ENCODE measurements around the gene ASAP2.

ASAP2 gene

DNA sequence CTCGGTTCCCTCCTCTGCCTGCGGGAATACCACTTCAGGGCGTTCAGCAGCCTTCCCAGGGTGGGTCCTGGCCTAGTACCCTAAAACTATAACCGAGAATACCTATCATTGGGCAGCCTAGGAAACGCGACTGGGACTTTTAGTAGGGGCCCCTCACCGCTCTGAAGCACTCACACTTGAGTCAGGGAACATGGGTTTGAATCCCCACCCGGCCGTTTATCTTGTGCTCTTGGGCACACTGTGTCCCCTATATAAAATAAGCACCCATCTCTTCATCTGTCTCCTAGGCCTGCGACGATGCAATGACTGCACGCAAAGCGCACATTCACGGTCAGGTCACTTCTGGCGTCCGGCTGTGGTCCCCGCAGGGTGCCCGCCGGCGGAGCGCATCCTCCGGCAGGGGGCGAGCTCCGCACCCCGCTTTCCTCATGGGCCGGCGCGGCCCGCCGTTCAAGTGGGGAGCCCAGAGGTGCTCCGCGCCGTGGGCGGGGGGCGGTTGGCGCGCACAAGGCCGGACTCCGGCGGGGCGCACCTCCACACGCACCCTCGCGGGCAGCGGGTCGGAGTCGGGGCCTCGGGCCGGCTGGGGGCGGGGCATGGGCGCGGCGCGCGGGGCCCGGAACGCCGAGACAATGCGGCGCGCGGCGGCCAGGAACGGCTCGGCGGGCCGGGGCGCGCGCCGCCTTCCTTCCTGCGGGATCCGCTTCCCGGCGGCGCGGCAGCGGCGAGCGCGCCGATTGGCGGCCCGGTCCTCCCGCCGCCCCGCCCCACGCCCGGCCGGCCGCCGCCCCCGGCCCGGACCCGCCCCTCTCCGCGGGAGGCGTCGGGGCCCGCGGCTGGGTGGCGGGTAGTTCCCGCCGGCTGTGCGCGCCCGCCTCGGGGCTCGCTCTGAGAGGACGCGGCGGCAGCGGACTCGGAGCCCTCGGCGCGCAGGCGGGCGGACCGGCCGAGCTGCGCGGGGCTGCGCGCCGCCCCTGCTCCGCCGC lies at the start of gene ASAP2:
TSS of gene ASAP2 (plus strand) at position 850 of the 986 bp plus-strand sequence. CDS start 293 bp downstream, outside the sequence.
- DNase-seq, result peak; percentile 24

DNA sequence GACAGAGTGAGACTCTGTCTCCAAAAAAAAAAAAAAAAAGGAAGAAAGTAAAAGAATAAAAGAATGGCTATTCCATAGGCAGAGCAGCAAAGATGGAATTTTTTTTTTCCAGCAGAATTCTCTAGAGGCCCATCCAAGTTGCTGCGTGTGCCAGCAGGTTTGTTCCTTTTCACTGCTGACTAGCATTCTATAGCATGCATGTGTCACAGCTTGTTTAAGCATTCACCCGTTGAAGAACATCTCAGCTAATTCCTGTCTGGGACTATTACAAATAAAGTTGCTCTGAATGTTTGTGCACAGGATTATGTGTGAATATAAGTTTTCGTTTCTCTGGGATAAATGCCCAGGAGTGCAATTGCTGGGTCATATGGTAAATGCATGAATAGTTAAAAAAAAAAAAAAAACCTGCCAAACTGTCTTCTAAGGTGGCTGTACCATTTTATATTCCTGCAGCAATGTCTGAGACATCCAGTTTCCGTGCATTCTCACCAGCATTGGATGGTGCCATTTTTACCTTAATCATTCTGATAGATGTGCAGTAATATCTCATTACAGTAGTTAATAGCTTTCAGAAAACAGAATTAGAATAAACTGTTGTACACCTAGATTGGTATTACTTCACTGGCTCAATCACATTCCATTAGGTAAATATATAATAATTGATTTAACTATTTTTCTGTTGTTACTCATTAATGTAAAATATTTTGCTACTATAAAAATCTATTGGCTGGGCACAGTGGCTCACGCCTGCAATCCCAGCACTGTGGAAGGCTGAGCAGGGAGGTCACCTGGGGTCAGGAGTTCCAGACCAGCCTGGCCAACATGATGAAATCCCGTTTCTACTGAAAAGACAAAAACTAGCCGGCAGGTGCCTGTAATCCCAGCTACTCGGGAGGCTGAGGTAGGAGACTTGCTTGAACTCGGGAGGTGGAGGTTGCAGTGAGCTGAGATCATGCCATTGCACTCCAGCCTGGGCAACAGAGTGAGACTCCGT lies 47.5 kb upstream of the ASAP2 start:
- DNase-seq, result no peak

DNA sequence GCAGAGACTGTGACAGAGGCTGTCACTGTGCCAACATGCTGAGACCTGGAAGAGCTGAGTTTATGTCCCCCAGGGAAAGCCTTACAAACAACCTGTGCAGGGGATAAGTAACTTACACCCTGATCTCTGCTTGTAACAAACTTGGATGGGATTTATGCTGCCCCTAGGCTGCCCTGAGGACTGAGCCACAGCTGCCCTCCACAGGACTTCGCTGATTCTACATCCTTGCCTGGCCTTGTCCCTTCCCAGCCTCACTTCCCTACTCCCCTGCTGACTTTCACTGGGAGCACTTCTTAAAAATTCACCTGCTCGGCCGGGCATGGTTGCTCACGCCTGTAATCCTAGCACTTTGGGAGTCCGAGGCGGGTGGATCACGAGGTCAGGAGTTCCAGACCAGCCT lies 45.9 kb upstream of the ASAP2 start:
- DNase-seq, result no peak

DNA sequence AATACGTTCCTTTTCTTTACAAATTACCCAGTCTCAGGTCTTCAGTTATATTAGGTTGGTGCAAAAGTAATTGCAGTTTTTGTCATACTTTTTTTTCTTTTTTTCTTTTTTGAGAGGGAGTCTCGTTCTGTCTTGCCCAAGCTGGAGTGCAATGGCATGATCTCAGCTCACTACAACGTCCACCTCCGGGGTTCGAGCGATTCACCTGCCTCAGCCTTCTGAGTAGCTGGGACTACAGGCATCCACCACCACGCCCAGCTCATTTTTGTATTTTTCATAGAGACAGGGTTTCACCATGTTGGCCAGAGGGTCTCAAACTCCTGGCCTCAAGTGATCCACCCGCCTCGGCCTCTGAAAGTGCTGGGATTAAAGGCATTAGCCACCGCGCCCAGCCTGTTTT lies 43.8 kb upstream of the ASAP2 start:
- DNase-seq, result no peak

DNA sequence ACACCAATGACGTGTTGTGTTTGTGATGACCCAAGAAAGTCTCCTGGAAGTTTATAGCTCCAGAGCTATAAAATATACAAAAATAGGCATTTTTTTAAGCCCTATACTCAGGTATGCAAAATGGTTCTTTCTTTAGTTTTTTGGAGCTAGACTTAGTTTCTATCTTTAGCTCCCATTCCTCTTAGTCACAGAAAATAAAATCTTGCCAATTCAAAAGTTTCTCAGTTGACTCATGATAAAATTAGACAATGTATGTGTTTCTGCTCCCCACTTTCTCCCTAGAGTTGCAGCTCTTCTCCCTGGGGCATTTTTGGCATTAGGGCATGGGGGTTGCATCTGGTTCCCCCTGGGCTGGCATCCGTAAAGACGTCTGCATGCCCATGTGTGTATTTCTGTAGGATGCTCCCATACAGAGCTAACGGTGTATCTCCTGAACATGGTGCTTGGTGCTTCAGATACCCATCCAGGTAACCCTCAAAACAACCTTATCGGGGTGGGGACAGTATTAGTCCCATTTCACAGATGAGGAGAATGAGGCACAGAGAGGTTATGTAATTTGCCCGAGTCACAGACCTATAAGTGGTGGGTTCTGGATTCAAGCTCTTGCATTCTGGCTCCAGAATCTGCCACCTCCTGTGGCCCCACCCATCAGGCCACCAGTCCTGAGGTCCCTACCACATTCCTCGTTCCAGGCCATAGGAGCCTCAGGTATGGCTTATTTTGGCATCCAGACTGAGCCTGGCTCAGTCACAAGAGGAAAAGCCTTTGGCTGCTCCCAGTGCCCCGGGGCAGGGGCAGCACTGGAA lies 43.1 kb upstream of the ASAP2 start:
- DNase-seq, result no peak

DNA sequence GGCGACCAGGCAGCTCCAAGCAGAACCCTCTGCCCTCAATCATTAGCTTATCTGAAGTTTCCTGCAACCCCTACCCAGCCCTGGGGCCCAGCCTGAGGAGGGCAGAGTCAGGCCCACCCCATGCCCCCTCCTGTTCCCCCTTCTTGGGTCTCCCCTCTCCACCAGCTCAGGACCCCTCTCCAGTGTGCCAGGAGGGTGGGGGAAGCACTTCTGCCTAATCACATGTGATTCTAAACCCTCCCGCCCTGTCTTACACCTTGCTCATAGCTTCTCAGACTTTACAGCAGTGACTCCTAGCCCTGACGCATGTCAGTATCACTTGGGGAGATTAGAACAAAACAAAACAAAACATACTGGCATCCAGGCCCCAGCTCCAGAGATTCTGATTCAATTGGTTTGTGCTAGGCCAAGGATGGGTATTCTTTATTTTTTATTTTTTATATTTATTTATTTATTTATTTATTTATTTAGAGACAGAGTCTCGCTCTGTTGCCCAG lies 42.5 kb upstream of the ASAP2 start:
- no peak for DNase-seq

DNA sequence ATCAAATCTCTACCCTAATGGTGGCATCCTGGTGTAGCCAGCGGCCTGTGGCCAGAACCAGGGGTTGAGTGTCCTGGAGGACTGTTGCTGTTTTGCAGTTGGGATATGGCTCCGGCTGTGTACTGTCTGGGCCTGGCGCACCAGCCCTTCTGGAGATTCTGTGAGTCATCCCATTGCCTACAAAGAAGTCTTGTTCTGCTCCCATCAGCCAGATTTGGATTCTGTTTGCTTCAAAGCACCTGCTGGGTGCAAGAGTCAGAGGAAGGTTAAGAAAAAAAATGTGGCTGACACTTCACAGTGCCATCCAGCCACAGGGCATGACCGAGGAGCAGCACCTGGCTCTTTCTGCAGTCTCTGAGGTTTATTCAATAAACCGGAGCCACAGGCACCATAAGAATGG lies 41.0 kb upstream of the ASAP2 start:
- DNase-seq, result no peak

DNA sequence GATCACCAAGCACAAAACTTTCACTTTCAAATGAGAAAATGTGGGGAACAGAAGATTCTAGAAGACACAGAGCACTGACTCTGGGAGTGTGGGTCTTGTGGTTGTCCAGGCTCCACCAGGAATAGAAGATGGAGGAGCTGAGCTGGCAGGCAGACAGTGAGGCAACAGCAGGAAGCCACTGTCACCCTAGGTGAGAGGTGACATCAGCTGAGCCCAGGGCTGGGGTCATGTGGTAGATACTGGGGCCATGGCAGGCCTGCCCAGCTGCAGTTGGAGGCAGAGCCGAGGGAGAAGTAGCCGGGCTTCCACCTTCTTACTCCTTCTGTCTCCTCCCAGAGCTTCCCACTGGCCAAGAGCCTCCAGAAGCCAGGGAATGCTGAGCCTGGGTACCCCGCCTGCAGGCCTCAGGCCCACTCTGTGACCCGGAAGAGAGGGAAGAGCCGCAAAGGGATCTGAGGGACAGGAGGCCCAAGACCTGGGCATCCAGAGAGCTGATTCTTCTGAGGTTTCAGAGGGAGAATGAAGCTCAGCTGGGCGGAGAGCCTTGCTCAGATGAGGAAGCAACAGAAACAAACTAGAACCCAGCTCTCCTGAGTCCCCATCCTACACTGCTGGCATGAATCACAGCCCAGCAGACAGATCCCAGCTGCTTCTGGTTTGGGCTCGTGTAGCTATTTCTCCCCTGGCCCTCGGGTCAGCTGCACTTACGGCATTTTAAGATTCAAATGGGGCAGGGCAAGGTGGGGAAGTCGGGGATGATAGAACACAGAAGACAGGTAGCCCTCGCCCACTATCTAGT lies 39.8 kb upstream of the ASAP2 start:
- no peak for DNase-seq

DNA sequence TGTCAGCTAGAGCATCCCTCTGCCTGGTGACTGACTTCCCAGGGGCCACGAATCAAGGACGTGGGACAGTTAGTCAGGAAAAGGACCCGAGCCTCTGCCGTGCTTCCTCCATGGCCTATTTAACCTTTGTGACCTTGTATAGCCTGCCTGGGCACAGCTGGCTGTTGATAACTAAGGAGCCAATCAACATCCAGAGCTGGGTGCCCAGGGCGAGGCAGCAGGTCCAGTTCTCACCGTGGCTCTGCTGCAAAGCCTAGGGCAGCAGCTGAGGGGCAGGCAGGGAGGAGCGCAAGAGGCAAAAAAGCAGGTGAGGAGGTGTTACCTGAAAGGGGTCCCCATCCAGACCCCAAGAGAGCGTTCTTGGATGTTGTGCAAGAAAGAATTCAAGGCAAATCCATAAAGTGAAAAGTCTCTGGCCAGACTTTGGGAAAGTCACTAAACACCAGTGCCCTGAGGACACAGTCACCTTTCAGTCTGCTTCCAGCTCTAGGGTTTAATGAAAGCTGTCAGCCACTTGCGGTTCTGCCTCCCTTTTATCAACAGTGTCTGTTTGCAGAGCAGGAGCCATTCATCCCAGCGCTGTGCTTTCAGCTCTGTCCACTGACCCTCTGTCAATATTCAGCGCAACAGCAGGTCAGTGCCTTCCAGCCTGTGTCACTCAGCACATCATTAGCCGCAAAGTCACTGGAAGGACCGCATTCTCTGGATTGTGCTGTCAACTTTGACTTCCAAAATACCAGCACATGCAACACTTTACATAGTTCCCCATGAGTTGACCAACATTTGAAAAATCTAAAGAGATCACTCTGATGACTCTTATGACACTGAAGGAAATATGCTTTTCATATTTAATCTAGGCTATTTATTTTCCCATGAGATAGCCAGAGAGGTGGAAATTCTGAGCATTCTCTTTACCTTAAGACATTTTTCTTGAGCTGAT lies 38.6 kb upstream of the ASAP2 start:
- DNase-seq, result no peak

DNA sequence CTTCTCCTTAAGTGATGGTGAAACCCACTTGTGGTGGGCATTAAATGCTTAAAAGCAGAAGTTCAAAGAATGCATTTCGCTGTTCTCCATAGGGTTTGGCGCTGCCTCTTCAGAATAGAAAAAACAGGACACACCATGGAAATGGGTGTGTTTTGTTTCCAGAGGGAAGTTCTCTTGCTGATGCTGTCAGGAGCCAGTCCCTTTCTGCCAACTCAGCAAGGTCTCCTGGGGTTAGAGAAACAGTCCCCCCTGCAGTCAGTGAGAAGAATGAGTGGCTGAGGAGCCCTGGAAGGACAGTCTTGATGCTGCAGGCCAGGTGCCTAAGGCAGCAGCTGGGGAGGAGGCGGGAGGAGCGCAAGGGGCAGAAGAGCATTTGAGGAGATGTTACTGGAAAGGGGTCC lies 37.8 kb upstream of the ASAP2 start:
- DNase-seq, result no peak

DNA sequence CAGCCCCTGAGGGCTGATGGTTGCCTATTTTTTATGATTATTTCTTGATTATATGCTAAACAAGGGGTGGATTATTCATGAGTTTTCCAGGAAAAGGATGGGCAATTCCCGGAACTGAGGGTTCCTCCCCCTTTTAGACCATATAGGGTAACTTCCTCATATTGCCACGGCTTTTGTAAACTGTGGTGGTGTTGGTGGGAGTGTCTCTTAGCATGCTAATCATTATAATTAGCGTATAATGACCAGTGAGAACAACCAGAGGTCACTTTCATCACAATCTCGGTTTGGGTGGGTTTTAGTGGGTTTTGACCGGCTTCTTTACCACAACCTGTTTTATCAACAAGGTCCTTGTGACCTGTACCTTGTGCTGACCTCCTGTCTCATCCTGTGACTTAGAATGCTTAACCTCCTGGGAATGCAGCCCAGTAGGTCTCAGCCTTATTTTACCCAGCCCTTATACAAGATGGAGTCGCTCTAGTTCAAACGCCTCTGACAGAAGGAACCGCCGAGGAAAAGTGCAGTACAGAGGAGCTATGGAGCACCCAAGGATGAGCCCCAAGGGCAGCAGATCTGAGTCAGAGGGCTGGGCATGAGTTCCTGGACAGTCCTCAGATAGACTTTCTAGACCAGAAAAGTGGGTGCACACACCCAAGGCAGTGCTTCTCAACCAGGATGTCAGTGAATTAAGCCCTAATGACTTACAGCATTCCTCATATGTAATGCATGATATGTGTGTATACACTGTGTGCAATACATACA lies 37.1 kb upstream of the ASAP2 start:
- DNase-seq, result no peak

DNA sequence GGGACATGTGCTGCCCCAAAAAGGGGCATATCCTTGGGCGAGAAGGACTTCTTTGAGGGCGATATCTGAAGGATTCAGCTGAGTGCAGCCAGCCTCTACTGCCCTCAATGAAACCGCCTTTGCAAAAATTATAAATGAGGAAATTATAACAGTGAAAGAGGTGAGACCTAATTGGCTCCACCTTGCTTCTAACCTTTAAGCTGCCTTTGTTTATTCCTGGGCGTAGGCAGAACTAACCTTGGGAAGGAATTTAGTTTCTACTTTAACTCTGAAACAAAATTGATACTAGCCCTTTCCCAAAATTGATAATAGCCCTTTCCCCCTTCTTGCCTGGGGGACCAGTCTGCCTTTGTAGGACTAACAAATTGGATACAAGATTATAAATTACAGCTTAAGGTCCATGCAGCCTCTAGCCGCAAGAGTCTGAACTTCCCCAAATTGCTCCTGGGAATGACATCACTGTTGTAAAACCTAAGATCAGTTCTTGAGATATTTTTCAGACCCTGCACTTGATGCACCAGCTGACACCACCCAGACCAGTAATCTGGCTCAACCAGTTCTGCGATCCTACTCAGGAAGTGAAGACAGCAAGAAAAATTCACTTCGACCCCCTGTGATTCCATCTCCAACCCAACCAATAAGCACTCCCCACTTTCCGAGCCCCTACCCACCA lies 36.0 kb upstream of the ASAP2 start:
- DNase-seq, result no peak

DNA sequence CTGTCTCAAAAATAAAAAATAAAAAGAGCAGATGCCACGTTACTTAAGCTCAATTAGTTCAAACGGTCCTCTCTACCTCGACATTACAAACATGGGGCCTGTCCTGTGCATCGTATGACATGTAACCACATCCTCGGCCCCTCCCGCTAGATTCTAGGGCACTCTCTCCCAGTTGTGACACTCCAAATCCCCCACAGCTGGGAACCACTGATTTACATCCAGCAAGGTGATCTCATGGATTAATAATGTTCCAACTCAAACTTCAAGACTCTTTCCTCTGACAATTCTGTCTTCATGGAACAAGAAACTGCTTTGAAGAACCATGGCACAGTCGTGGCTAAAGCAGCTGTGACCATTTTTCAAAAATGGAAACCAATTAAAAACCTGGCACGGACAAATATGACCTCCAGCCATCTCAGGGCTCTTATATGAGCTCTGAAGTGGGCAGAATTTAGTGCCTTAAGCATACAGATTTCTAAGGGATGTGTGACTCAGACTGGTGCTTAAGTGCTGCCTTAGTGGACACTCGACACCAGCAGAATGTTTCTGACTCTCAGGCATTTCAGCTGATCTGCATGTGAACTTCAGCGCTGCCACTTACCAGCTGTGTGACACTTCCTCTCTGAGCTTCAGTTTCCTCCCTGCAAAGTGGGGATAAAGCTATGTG lies 31.7 kb upstream of the ASAP2 start:
- DNase-seq, result no peak

DNA sequence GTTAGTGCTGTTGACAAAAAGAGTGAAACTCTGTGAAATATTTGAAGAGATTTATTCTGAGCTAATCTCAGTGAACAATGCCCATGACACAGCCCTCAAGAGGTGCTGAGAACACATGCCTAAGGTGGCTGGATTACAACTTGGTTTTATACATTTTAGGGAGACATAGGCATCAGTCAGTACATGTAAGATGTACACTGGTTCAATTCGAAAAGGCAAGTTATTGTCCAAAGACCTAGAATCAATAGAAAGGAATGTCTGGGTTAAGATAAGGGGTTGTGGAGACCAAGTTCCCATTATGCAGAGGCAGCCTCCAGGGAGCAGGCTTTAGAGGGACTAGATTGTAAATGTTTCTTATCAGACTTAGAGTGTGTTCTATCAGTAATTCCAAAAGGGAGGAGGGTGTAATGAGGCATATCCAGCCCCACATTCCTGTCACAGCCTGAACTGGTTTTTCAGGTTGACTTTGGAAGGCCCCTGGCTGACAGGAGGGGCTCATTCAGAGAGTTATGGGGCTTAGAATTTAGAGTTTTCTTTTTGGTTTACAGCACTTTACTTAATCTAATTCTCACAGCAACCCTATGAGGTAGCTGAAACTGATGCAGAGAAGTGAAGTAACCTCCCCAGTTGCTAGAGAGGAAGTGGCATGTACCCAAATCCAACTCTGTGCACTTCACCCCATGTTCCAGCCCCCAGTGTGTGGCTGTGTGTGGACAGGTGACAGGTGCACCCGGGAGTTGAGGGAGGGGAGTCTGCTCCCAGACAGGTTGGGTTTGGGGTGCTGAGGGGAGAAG lies 28.3 kb upstream of the ASAP2 start:
- no peak for DNase-seq

DNA sequence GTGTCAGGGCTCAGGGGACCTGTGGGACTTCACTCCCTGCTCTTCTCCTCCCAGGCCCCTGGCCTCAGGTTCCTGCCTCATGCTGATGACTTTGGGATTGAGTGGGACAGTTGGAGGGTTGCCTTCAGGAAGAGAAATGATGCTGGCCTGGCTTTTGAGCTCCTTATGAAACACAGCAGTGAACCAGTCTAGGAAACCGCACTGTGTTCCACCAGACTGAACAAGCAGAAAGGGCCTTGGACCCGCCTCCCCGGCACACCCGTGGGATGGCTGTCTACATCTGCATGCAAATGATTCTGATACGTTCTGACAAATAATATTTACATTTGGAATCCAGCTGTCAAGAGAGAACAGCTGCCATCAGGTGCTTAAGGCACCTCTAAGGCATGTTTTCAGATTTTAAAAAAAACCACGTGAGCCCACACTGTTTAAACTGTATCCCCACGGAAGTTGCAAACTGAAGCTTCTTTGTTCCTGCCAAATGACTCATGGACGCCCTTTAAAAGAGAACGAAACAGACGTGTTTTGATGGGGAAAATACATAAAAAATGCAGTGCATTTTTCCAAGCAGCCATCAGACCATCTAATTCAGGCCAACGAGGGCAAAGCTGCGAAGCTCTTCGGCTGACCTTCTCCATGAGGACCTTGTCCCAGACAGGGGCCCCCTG lies 27.6 kb upstream of the ASAP2 start:
- DNase-seq, result peak; percentile 59

DNA sequence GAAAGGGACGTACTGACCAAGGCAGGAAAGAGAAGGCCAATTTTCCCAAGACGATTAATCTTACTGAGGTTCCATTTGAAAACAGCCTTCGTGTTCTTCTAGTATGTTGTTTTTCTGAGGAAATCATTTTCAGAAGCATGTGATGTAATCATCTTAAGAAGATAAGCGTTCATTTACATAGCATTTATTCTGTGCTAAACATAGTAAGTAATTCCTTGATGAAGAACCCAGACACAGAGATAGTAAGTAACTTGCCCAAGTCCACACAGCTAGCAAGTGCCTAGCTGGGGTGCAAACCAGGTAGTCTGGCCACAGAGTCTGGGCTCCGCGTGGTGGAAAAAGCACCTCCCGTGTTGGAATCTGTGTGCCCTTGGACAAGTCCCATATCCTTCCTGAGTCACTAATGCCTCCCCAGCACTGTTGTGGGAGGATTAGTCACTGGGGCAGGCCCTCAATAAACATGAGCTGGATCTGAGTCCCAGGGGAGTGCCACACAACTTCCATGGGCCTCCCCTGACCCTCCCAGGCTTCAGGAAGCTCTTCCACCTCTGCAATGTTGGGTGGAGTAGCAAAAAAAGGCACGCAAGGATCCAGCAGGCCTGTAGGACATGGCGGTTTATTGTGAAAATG lies 26.9 kb upstream of the ASAP2 start:
- no peak for DNase-seq
